Measurements from ENCODE around the gene MOB4.
A peak's percentile ranks its signal among the peaks of the same experiment; 100 is the strongest.

Gene MOB4

GRCh38 chr2:197506658-197507057 lies 9.2 kb upstream of the MOB4 start:
- H3K9ac ChIP-seq (ENCODE audit: low read length): no peak overlapping the region
- peaks cover 13% of the 10 kb centered on the region for H3K4me1 ChIP-seq (ENCODE audit: insufficient read depth, low read length, severe bottlenecking)
- peaks cover 3% of the 10 kb centered on the region; the same call in 1 of the 2 replicates for H3F3A ChIP-seq (ENCODE audit: insufficient read depth, low read length)
- no peaks in the 10 kb centered on the region for H3K9me3 ChIP-seq (ENCODE audit: low read length)
- H3K36me3 ChIP-seq (ENCODE audit: insufficient read depth, low read length): peaks cover 53% of the 10 kb centered on the region
- no peak overlapping the region for H3K27ac ChIP-seq (ENCODE audit: low read depth, low read length, poor library complexity, severe bottlenecking)
- H3K4me2 ChIP-seq (ENCODE audit: low read length): no peak overlapping the region
- H3K79me2 ChIP-seq (ENCODE audit: insufficient read depth, low read length): peaks cover 15% of the 10 kb centered on the region
- H3K4me3 ChIP-seq (ENCODE audit: low read depth, low read length, poor library complexity, severe bottlenecking): no peak overlapping the region
- no peak overlapping the region for H2AFZ ChIP-seq (ENCODE audit: low read length)
- H4K20me1 ChIP-seq (ENCODE audit: insufficient read depth, low read length): no peaks in the 10 kb centered on the region
- no peaks in the 10 kb centered on the region for H3K27me3 ChIP-seq (ENCODE audit: insufficient read depth, low read length)
- no peak for TF ChIP-seq EZH2 (IDR thresholded peaks at IDR 0.05; ENCODE audit: borderline replicate concordance, low read length)
- no peak for TF ChIP-seq CTCF (IDR thresholded peaks at IDR 0.05; ENCODE audit: low read length)
- no peaks in the 10 kb centered on the region for H3K9me2 ChIP-seq (ENCODE audit: low read depth, low read length)

- H2AFZ ChIP-seq (ENCODE audit: low read length): no peak overlapping the region
- H3F3A ChIP-seq (ENCODE audit: insufficient read depth, low read length): no peaks in the 10 kb centered on the region
- H3K27ac ChIP-seq (ENCODE audit: low read depth, low read length, poor library complexity, severe bottlenecking): peak overlapping the region; percentile 91
- no peaks in the 10 kb centered on the region for H3K27me3 ChIP-seq (ENCODE audit: insufficient read depth, low read length)
- H3K9me3 ChIP-seq (ENCODE audit: low read length): no peaks in the 10 kb centered on the region
- peaks cover 31% of the 10 kb centered on the region for H3K4me1 ChIP-seq (ENCODE audit: insufficient read depth, low read length, severe bottlenecking)
- no peak overlapping the region for H3K4me2 ChIP-seq (ENCODE audit: low read length)
- TF ChIP-seq CTCF (IDR thresholded peaks at IDR 0.05; ENCODE audit: low read length): no peak
- TF ChIP-seq EZH2 (IDR thresholded peaks at IDR 0.05; ENCODE audit: borderline replicate concordance, low read length): no peak
- no peak overlapping the region for H3K9ac ChIP-seq (ENCODE audit: low read length)
- H3K79me2 ChIP-seq (ENCODE audit: insufficient read depth, low read length): peaks cover 32% of the 10 kb centered on the region
- H4K20me1 ChIP-seq (ENCODE audit: insufficient read depth, low read length): no peaks in the 10 kb centered on the region
- H3K4me3 ChIP-seq (ENCODE audit: low read depth, low read length, poor library complexity, severe bottlenecking): no peak overlapping the region
- H3K36me3 ChIP-seq (ENCODE audit: insufficient read depth, low read length): no peaks in the 10 kb centered on the region
- H3K9me2 ChIP-seq (ENCODE audit: low read depth, low read length): no peaks in the 10 kb centered on the region
These were observed 2.0 kb upstream of the MOB4 start for GRCh38 chr2:197513915-197514314.

- H4K20me1 ChIP-seq (ENCODE audit: insufficient read depth, low read length): no peaks in the 10 kb centered on the region
- H3K79me2 ChIP-seq (ENCODE audit: insufficient read depth, low read length): peaks cover 40% of the 10 kb centered on the region
- H3K27me3 ChIP-seq (ENCODE audit: insufficient read depth, low read length): no peaks in the 10 kb centered on the region
- H2AFZ ChIP-seq (ENCODE audit: low read length): no peak overlapping the region
- peak overlapping the region; percentile 84 for H3K9ac ChIP-seq (ENCODE audit: low read length)
- H3K36me3 ChIP-seq (ENCODE audit: insufficient read depth, low read length): no peaks in the 10 kb centered on the region
- no peaks in the 10 kb centered on the region for H3F3A ChIP-seq (ENCODE audit: insufficient read depth, low read length)
- H3K27ac ChIP-seq (ENCODE audit: low read depth, low read length, poor library complexity, severe bottlenecking): peak overlapping the region; percentile 91
- no peaks in the 10 kb centered on the region for H3K9me3 ChIP-seq (ENCODE audit: low read length)
- TF ChIP-seq CTCF (IDR thresholded peaks at IDR 0.05; ENCODE audit: low read length) (no peak), EZH2 (IDR thresholded peaks at IDR 0.05; ENCODE audit: borderline replicate concordance, low read length) (no peak)
- H3K4me1 ChIP-seq (ENCODE audit: insufficient read depth, low read length, severe bottlenecking): peaks cover 31% of the 10 kb centered on the region
- peak overlapping the region; percentile 84 for H3K4me2 ChIP-seq (ENCODE audit: low read length)
- no peaks in the 10 kb centered on the region for H3K9me2 ChIP-seq (ENCODE audit: low read depth, low read length)
- peak overlapping the region; percentile 84 for H3K4me3 ChIP-seq (ENCODE audit: low read depth, low read length, poor library complexity, severe bottlenecking)
These were observed 1.1 kb upstream of the MOB4 start for GRCh38 chr2:197514754-197515153.
